Mucosa of rectum (tissue), 2 donors: ENCODE results near the gene SYNE2.
"Not testable (repeated sequence)": the region's sequence is repeated elsewhere in the genome, so short reads cannot be mapped to it uniquely, and the experiment has no call there.

Experiments used
- H3K27ac ChIP-seq, 2 donors: one replicate each; pipeline ENCODE4 v1.7.0; 2013; ENCODE audit warnings: inconsistent platforms in 2 of 2, low read depth in 2 of 2, low read length in 2 of 2
- H3K27me3 ChIP-seq, 2 donors: one replicate each; pipeline ENCODE4 v1.7.0; 2013; ENCODE audit warnings: low read length in 2 of 2; ENCODE audit not compliant: control insufficient read depth in 2 of 2, insufficient read depth in 2 of 2
- H3K36me3 ChIP-seq, 2 donors: one replicate each; pipeline ENCODE4 v1.7.0; 2013; ENCODE audit warnings: low read length in 2 of 2; ENCODE audit not compliant: control insufficient read depth in 2 of 2, insufficient read depth in 2 of 2
- H3K4me1 ChIP-seq, 2 donors: one replicate each; pipeline ENCODE4 v1.7.0; 2013; ENCODE audit warnings: low read length in 2 of 2, mild to moderate bottlenecking in 1 of 2; ENCODE audit not compliant: control insufficient read depth in 2 of 2, insufficient read depth in 2 of 2
- H3K4me3 ChIP-seq, 2 donors: one replicate each; pipeline ENCODE4 v1.7.0; 2013; ENCODE audit warnings: low read length in 2 of 2
- H3K9ac ChIP-seq, 2 donors: one replicate each; pipeline ENCODE4 v1.7.0; 2013; ENCODE audit warnings: low read length in 2 of 2, low read depth in 1 of 2, mild to moderate bottlenecking in 1 of 2
- H3K9me3 ChIP-seq, 2 donors: one replicate each; pipeline ENCODE4 v1.7.0; 2013; ENCODE audit warnings: low read length in 2 of 2; ENCODE audit not compliant: control insufficient read depth in 2 of 2
- donor health status: healthy.
- donor health status: Normal muscosa, but diverticular disease.

SYNE2 gene

DNA sequence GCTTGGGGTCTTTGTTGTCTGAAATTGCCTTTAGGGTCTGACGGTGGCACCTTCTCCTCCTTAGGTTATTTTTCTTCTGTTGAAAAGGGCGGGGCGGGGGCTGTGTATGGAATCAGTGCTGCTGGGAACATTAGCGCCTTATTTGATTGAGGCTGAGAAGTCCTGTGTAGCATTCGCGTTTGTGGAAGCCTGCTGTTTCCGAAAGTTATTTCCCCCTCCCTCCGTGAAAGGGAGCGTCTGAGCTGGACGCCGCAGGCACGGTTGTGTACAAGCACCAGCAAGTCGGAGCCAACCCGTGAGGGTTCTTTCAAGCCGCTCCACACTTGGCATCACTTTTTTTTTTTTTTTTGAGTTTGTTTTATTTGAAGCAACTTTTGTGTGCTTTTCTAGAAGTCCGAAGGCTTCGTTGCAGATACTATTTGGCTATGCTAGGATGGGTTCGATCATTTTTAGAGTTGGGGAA lies 1.1 kb downstream of the SYNE2 start:
- H3K27me3 ChIP-seq = no peaks in the 10 kb centered on the region
- H3K4me3 ChIP-seq = peak overlapping the region; percentile 83 to 87
- peak overlapping the region; percentile 85 to 87 for H3K27ac ChIP-seq
- H3K9me3 ChIP-seq = no peaks in the 10 kb centered on the region
- H3K9ac ChIP-seq = peak overlapping the region; percentile 72 to 79
- no peaks in the 10 kb centered on the region for H3K36me3 ChIP-seq
- H3K4me1 ChIP-seq = peaks cover 12 to 17% of the 10 kb centered on the region in 2 donors

- no peaks in the 10 kb centered on the region for H3K27me3 ChIP-seq
- peak overlapping the region; percentile 72 to 79 for H3K9ac ChIP-seq
- peaks cover 12 to 17% of the 10 kb centered on the region in 2 donors for H3K4me1 ChIP-seq
- H3K27ac ChIP-seq = peak overlapping the region; percentile 85 to 87
- no peaks in the 10 kb centered on the region for H3K9me3 ChIP-seq
- no peaks in the 10 kb centered on the region for H3K36me3 ChIP-seq
- H3K4me3 ChIP-seq = peak overlapping the region; percentile 83 to 87
Measured at GRCh38 chr14:63854330-63854729, 1.5 kb downstream of the SYNE2 start.

GRCh38 chr14:63855281-63855680 lies 2.5 kb downstream of the SYNE2 start:
- H3K9ac ChIP-seq = peak overlapping the region; percentile 28 to 38
- H3K4me3 ChIP-seq = peak overlapping the region in 1 of 2 donors; percentile 23
- peaks cover 12 to 17% of the 10 kb centered on the region in 2 donors for H3K4me1 ChIP-seq
- H3K9me3 ChIP-seq = no peaks in the 10 kb centered on the region
- H3K27ac ChIP-seq = no peak overlapping the region
- no peaks in the 10 kb centered on the region for H3K36me3 ChIP-seq
- H3K27me3 ChIP-seq = no peaks in the 10 kb centered on the region

DNA sequence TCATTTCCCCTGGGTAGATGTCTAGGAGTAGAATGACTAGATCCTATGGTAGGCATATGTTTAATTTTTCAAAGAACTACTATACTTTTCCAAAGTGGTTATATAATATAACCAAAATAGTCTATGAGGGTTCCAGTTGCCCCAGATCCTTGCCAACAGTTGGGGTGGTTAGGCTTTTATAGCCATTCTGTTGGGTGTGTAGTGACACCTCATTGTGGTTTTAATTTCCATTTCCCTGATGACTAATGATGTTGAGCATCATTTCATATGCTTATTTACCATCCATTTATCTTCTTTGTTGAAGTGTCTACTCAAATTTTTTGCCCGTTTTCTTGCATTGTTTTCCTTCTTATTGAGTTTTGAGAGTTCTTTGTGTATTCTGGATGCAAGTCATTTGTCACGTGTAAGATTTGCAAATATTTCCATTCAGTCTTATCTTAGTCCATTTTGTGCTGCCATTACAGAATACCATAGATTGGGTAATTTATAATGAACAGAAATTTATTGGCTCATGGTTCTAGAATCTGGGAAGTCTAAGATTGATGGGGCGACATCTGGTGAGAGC lies 4.7 kb downstream of the SYNE2 start:
- Histone ChIP-seq H3K27ac (no peak overlapping the region), H3K4me1 (peaks cover 8 to 14% of the 10 kb centered on the region in 2 donors), H3K36me3 (no peaks in the 10 kb centered on the region), H3K4me3 (no peak overlapping the region), H3K27me3 (no peaks in the 10 kb centered on the region), H3K9me3 (no peaks in the 10 kb centered on the region), H3K9ac (no peak overlapping the region)

GRCh38 chr14:63860146-63860545 lies 7.3 kb downstream of the SYNE2 start:
- Histone ChIP-seq H3K9me3 (no peaks in the 10 kb centered on the region), H3K27me3 (no peaks in the 10 kb centered on the region), H3K4me1 (peaks cover 3 to 4% of the 10 kb centered on the region in 2 donors), H3K27ac (no peak overlapping the region), H3K36me3 (no peaks in the 10 kb centered on the region), H3K4me3 (no peak overlapping the region), H3K9ac (no peak overlapping the region)

DNA sequence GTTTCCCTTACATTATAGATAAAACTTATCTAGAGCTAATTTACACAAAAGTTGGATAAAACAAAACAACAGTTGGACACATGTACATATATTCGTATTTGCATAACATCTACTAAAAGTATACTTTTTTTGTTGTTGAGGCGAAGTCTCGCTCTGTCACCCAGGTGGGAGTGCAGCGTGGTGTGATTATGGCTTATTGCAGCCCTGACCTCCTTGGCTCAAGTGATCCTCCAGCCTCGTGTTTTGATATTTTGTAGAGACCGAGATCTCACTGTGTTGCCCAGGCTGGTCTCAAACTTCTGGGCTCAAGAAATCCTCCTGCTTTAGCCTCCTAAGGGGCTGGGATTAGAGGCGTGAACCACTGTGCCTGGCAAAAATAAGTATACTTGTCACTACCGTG lies 9.4 kb downstream of the SYNE2 start:
- no peak overlapping the region for H3K27ac ChIP-seq
- no peaks in the 10 kb centered on the region for H3K9me3 ChIP-seq
- peaks cover 0 to 6% of the 10 kb centered on the region in 2 donors for H3K4me1 ChIP-seq
- H3K36me3 ChIP-seq = no peaks in the 10 kb centered on the region
- H3K27me3 ChIP-seq = no peaks in the 10 kb centered on the region
- H3K9ac ChIP-seq = no peak overlapping the region
- H3K4me3 ChIP-seq = no peak overlapping the region

- Histone ChIP-seq H3K9ac (no peak overlapping the region), H3K27me3 (no peaks in the 10 kb centered on the region), H3K36me3 (no peaks in the 10 kb centered on the region), H3K9me3 (no peaks in the 10 kb centered on the region), H3K27ac (no peak overlapping the region), H3K4me3 (no peak overlapping the region), H3K4me1 (peaks cover 2 to 11% of the 10 kb centered on the region in 2 donors)
Measured at GRCh38 chr14:63863004-63863403, 10.2 kb downstream of the SYNE2 start.

DNA sequence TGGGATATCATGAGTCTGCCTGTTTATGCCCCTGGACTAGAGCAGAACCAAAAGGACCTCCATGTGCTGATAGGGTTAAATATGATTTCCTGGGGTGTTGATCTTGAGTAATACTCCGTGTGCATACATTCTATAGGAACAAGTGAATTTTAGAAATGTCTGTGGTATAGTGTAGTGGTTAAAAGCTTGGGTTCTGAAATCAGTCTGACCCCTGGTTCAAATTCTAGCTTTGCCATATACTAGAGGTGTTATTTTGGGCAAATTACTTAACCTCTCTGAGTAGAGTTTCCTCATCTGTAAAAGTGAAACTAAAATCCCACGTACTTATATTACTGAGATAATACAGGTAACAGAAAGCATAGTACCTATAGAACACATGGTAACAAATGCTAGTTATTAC lies 12.0 kb downstream of the SYNE2 start:
- Histone ChIP-seq H3K27ac (peak overlapping the region; percentile 76 to 82), H3K9ac (peak overlapping the region; percentile 52 to 53), H3K4me3 (peak overlapping the region in 1 of 2 donors; percentile 59), H3K4me1 (peaks cover 13 to 21% of the 10 kb centered on the region in 2 donors)
- not testable (repeated sequence) for H3K9me3 ChIP-seq, H3K36me3 ChIP-seq, H3K27me3 ChIP-seq

DNA sequence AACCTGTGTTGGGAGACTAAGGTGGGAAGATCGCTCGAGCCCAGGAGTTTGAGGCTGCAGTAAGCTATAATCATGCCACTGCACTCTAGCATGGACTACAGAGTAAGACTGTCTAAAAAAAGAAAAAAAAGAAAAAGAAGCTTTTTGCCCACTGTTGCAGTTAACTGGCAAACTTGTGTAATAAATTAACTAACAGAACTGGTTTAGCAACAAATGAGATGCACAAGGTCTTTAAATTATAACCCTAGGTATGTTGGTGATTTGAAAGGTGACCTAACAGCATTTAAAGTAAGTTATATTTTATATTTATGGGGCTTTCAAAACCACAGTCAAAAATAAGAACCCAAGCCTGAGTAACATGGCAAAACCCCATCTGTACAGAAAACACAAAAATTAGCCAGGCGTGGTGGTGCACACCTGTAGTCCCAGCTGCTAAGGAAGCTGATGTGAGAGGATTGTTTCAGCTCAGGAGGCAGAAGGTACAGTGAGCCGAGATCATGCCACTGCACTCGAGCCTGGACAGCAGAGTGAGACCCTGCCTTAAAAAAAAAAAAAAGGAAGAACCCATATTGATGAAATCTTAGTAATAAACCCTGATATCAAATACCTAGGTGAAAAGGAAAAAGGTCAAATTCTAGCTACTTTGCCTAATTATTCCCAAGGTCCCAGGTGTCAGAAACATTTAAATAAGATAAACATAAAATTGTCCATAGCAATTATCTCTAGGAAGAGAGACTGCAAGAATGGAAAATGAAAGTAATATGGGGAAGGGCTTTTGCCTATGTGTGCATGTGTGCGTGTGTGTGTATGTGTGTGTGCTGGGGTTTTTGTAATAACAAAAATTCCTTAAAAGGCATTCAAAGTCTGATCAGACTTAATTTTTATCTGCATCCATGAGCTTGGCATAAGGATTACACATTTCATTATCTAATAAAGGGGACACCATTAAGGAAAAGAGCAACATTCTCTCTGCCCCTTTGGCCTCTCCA lies 15.4 kb downstream of the SYNE2 start:
- Histone ChIP-seq H3K4me3 (peak overlapping the region in 1 of 2 donors; percentile 50), H3K9ac (peak overlapping the region in 1 of 2 donors; percentile 5), H3K27ac (peak overlapping the region; percentile 23 to 48), H3K27me3 (no peaks in the 10 kb centered on the region), H3K9me3 (no peaks in the 10 kb centered on the region), H3K36me3 (no peaks in the 10 kb centered on the region), H3K4me1 (peaks cover 13 to 21% of the 10 kb centered on the region in 2 donors)
